NCI-H446 (cell line): ENCODE measurements around the gene ISOC2.

Source experiments
- DNase-seq, 2 experiments: peaks; one replicate each; lab custom pipeline; 2025; lab: John Stamatoyannopoulos, UW

Gene ISOC2

GRCh38 chr19:55406826-55407549 lies 54.5 kb downstream of the ISOC2 start:
- no peak for DNase-seq

GRCh38 chr19:55406091-55406825 lies 55.2 kb downstream of the ISOC2 start:
- no peak for DNase-seq

- DNase-seq, result no peak
These were observed 55.8 kb downstream of the ISOC2 start for GRCh38 chr19:55405638-55406037.
